Stomach (tissue), 9 donors: Measurements from ENCODE around the gene FAM107B. TPM values are rescaled to one million over a fixed set of nuclear protein-coding genes. Genes with fewer than 3 reads are reported as not detected.

ENCODE experiments used
- DNase-seq, 2 donors: peaks; one replicate each; pipeline versions ENCODE4 v3.0.0 to v3.0.0-alpha.2; 2013 to 2019
- H3K27ac ChIP-seq, 5 donors: fragments of 200-600 bp in 4 of 5; sonication (generic) in 4 of 5; one replicate each; pipeline ENCODE4 v1.5.1; 2013 to 2019; ENCODE audit warnings: mild to moderate bottlenecking in 1 of 5, moderate library complexity in 1 of 5
- H3K27me3 ChIP-seq, 3 donors: fragments of 200-600 bp; sonication (generic); one replicate each; pipeline ENCODE4 v1.5.1; 2017 to 2019; ENCODE audit warnings: mixed run types in 1 of 3
- H3K36me3 ChIP-seq, 4 donors: fragments of 200-600 bp; sonication (generic); 1 replicate in 3 of 4; 2 replicates in 1 of 4; pipeline ENCODE4 v1.5.1; 2016 to 2019
- H3K4me1 ChIP-seq, 4 donors: fragments of 200-600 bp; sonication (generic); one replicate each; pipeline ENCODE4 v1.5.1; 2016 to 2019
- H3K4me3 ChIP-seq, 4 donors: fragments of 200-600 bp; sonication (generic) in 3 of 4; one replicate each; pipeline ENCODE4 v1.5.1; 2016 to 2019; ENCODE audit warnings: mild to moderate bottlenecking in 1 of 4
- H3K9me3 ChIP-seq, 4 donors: fragments of 200-600 bp; sonication (generic); one replicate each; pipeline ENCODE4 v1.5.1; 2016 to 2019
- EP300 ChIP-seq: sonication (generic); formaldehyde crosslinking; IDR thresholded peaks from one replicate; pipeline ENCODE4 v1.6.1; 2017; ENCODE audit warnings: antibody characterized with exemption
- POLR2A ChIP-seq, 4 donors: fragments of 450-650 bp; IDR thresholded peaks; one replicate each; pipeline ENCODE4 v1.6.1; 2016; ENCODE audit warnings: antibody characterized with exemption in 4 of 4, control low read depth in 2 of 4, mild to moderate bottlenecking in 1 of 4, moderate library complexity in 1 of 4
- POLR2AphosphoS5 ChIP-seq, 3 donors: sonication (generic); formaldehyde crosslinking; IDR thresholded peaks; one replicate each; pipeline ENCODE4 v1.6.1; 2016; ENCODE audit warnings: antibody characterized with exemption in 3 of 3
- WGBS, 5 donors: extraction: QIAGEN DNeasy Blood & Tissue Kit in 3 of 5; methylation state at CpG; one replicate each; pipeline versions ENCODE4 v1.1.5 to v1.1.7; 2013 to 2018; 5-methylcytosine and 5-hydroxymethylcytosine counted together
- intact Hi-C: fragments of 100-400 bp; cut with DNase I; formaldehyde crosslinking; loops from one replicate; pipeline ENCODE4 v1.15.1; 2023; ENCODE audit warnings: low total_unique reads
- polyA plus RNA-seq, 3 donors: library from polyadenylated mRNA; stranded (reverse); fragments of 200-250 nt; gene quantifications; one replicate each; pipeline ENCODE4 v1.2.3, GENCODE V29; 2013
- total RNA-seq, 5 donors: library from RNA; depleted of rRNA; stranded (reverse); fragments of >200 nt; gene quantifications; one replicate each; pipeline versions ENCODE4 v1.1.0 to v1.2.3, GENCODE V29; 2014 to 2016
- TF ChIP-seq, protein P1 (sequence below), 7 experiments: fragments of 450-650 bp in 4 of 7; fragments of 200-600 bp in 3 of 7; sonication (generic) in 3 of 7; IDR thresholded peaks; one replicate each; pipeline ENCODE4 v1.5.1; 2016 to 2019; ENCODE audit warnings: antibody characterized with exemption in 7 of 7, control low read depth in 2 of 7, mild to moderate bottlenecking in 1 of 7
- donor health status: healthy with polysubstance abuse.
- donor health status: Bipolar disorder and iron deficiency.
- donor health status: healthy.

Gene FAM107B
- total and polyA plus RNA-seq, 8 donors = 18.7 to 397 (median 160) TPM

DNA sequence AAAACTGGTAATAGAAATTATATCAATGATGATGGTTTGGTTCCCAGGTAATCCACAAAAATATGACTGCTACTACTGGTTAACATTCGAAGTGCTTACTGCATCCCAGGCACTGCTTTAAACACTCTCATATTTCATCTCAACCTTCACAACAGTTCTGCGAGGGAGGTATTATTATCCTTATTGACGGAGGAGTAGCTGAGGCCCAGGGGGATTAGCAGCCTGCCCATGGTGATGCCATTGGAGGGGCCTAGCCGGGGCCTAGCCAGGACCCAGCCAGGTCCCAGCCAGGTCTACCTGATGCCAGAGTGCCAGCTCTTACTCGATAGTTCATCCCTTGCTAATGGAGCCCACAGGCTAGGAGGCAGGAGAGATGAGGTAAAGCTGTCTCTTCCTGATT lies 217.1 kb downstream of the FAM107B start:
- no peak for TF ChIP-seq EP300
- no peak for TF ChIP-seq POLR2A (IDR thresholded peaks at IDR 0.05)
- TF ChIP-seq, protein P1, sequence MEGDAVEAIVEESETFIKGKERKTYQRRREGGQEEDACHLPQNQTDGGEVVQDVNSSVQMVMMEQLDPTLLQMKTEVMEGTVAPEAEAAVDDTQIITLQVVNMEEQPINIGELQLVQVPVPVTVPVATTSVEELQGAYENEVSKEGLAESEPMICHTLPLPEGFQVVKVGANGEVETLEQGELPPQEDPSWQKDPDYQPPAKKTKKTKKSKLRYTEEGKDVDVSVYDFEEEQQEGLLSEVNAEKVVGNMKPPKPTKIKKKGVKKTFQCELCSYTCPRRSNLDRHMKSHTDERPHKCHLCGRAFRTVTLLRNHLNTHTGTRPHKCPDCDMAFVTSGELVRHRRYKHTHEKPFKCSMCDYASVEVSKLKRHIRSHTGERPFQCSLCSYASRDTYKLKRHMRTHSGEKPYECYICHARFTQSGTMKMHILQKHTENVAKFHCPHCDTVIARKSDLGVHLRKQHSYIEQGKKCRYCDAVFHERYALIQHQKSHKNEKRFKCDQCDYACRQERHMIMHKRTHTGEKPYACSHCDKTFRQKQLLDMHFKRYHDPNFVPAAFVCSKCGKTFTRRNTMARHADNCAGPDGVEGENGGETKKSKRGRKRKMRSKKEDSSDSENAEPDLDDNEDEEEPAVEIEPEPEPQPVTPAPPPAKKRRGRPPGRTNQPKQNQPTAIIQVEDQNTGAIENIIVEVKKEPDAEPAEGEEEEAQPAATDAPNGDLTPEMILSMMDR (IDR thresholded peaks at IDR 0.05) = no peak
- no peak for TF ChIP-seq POLR2AphosphoS5 (IDR thresholded peaks at IDR 0.05)
- no peaks in the 10 kb centered on the region for H3K9me3 ChIP-seq
- 84 to 93% (median 90%) methylated on average over 4 to 5 of the region's 5 CpGs for WGBS, 5 donors
- DNase-seq = no peak
- no peak overlapping the region for H3K4me3 ChIP-seq
- H3K27me3 ChIP-seq = no peaks in the 10 kb centered on the region
- H3K4me1 ChIP-seq = peaks cover 67 to 99% (median 78%) of the 10 kb centered on the region in 4 donors
- H3K36me3 ChIP-seq = peaks cover 0 to 3% (median 0%) of the 10 kb centered on the region in 4 donors
- intact Hi-C loops = no loop called here
- peak overlapping the region; percentile 32 to 90 (median 69) for H3K27ac ChIP-seq

DNA sequence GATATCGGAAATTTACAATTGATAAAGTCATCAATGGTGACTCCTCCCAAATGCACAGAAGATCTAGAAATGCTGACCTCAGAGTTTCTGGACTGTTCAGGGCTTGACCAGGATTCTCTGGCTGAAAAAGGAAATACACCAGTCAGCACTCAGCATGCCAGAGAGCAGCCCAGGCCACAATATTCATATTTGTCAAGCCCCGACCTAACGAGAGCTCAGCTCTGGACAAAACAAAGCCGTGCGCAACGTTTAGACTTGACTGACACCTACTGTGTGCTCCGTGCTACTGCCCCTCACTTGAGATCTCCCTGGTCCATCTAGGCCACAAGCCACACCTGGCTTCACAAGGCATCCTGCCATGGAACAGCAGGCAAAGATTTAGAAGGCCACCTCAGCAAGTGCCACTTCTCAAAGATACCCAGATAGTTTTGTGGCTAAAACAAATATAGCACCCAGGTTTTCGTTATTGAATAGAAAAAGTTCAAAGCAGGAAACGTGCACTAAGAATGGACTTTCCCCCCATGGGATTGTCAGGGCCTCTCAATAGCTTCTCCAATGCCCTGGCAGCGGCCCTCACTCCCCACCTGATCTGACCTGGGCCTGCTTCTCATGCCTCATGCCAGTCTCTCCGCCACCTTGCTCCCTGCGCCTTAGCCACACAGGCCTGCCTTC lies 218.3 kb downstream of the FAM107B start:
- intact Hi-C loops = no loop called here
- 24 to 50% (median 40%) methylated on average over 12 of the region's 12 CpGs for WGBS, 5 donors
- TF ChIP-seq POLR2AphosphoS5 (IDR thresholded peaks at IDR 0.05) (no peak), POLR2A (IDR thresholded peaks at IDR 0.05) (no peak), EP300 (no peak)
- TF ChIP-seq, protein P1 (IDR thresholded peaks at IDR 0.05) = no peak
- Histone ChIP-seq H3K36me3 (peaks cover 0 to 3% (median 0%) of the 10 kb centered on the region in 4 donors), H3K27me3 (no peaks in the 10 kb centered on the region), H3K4me3 (no peak overlapping the region), H3K4me1 (peaks cover 64 to 97% (median 75%) of the 10 kb centered on the region in 4 donors), H3K27ac (peak overlapping the region; percentile 69 to 90 (median 82)), H3K9me3 (no peaks in the 10 kb centered on the region)
- DNase-seq = peak in 1 of 2 donors; percentile 70

DNA sequence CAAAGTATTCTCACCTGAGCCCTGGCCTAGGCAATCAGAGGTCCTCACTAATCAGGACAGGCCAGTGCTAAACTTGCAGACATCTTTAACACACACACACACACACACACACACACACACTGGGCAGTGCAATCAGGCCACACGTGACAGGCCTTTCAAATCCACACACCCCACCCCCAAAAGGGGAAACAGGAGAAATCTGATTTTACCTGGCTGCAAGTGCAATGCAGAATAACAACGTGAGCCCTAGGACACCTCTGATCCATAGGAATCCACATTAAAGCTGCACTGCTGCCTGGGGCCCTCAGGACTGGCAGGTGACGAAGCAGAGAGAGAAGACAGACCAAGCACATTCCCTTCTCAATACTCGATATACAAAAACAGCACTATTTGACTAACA lies 218.9 kb downstream of the FAM107B start:
- Histone ChIP-seq H3K9me3 (no peaks in the 10 kb centered on the region), H3K36me3 (peaks cover 0 to 3% (median 0%) of the 10 kb centered on the region in 4 donors), H3K27ac (peak overlapping the region; percentile 69 to 90 (median 82)), H3K27me3 (no peaks in the 10 kb centered on the region), H3K4me1 (peaks cover 58 to 97% (median 72%) of the 10 kb centered on the region in 4 donors), H3K4me3 (no peak overlapping the region)
- WGBS, 5 donors = 17 to 46% (median 41%) methylated on average over 4 of the region's 4 CpGs
- intact Hi-C loops = no loop called here
- DNase-seq = no peak
- no peak for TF ChIP-seq POLR2AphosphoS5 (IDR thresholded peaks at IDR 0.05)

DNA sequence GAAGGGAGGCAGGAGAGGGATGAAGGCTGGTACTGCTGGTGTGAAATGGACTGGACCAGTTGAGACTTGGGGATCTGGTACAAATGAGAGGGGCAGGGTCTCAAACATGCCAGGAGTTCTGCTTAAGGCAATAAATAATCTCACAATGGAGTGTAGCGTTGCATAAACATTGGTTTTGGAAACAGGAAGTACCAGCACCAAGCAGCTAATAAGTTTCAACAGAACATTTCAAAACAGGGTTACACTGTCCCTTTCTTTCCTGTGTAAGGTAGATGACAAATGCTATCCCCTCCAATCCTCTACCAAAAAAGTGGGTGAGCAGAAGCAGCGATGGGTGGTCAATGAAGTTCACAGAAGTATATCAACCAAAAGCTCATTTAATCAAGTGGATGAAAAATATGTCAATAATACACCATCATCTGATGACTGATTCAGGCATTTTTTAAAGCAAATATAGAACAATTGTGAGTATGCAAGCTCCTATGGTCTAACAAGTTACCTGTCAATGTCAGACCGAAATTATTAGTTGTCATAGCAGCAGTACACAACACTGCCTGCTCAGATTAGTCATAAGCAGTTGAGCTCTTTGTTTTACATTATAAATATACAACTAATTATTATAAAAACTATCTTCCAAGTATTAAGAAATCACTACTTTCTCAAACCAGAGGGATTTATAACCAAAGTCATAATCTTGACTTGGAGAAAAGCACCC lies 220.0 kb downstream of the FAM107B start:
- intact Hi-C loops = no loop called here
- WGBS, 5 donors = 39 to 51% (median 42%) methylated on average over 3 of the region's 3 CpGs
- TF ChIP-seq POLR2AphosphoS5 (IDR thresholded peaks at IDR 0.05) (no peak), POLR2A (IDR thresholded peaks at IDR 0.05) (no peak), EP300 (no peak)
- TF ChIP-seq, protein P1 (IDR thresholded peaks at IDR 0.05) = no peak

More for the DNA sequence above, 220.0 kb downstream of the FAM107B start:
- H3K36me3 ChIP-seq = peaks cover 0 to 3% (median 0%) of the 10 kb centered on the region in 4 donors
- peak overlapping the region in 1 of 4 donors; percentile 6 for H3K4me3 ChIP-seq
- no peaks in the 10 kb centered on the region for H3K9me3 ChIP-seq
- DNase-seq = peak in 1 of 2 donors; percentile 61
- no peaks in the 10 kb centered on the region for H3K27me3 ChIP-seq
- H3K4me1 ChIP-seq = peaks cover 55 to 95% (median 72%) of the 10 kb centered on the region in 4 donors
- peak overlapping the region; percentile 69 to 90 (median 82) for H3K27ac ChIP-seq
